ENCODE results near the gene GNAL. TPM values are rescaled to one million over a fixed set of nuclear protein-coding genes. Genes with fewer than 3 reads are reported as not detected.
A peak's percentile ranks its signal among the peaks of the same experiment; 100 is the strongest.

The GNAL gene
- total RNA-seq, 4 donors from 2014 or later = 13.3 to 22.0 (median 19.9) TPM

GRCh38 chr18:11789716-11790510, 100.8 kb downstream of the GNAL start:
- WGBS = 37% methylated on average over 7 of the region's 7 CpGs
- peaks cover 3 to 15% (median 10%) of the 10 kb centered on the region in 4 donors for H3K4me1 ChIP-seq
- H3K27me3 ChIP-seq = no peaks in the 10 kb centered on the region
- no peak for DNase-seq (ENCODE audit: extremely low spot score)
- no peak overlapping the region for H3K4me3 ChIP-seq
- H3K27ac ChIP-seq (replicated peaks in 1 of 4) = peak overlapping the region in 2 of 4 donors; percentile 3 to 11
- H3K9me3 ChIP-seq = no peaks in the 10 kb centered on the region
- no peaks in the 10 kb centered on the region for H3K36me3 ChIP-seq
- no peak for TF ChIP-seq EP300 (IDR thresholded peaks at IDR 0.05)
- no peak for TF ChIP-seq POLR2AphosphoS5 (IDR thresholded peaks at IDR 0.05)
- no peak for TF ChIP-seq CTCF (IDR thresholded peaks at IDR 0.05)
- TF ChIP-seq POLR2A (IDR thresholded peaks at IDR 0.05; ENCODE audit: low read depth) = no peak
- intact Hi-C loops (cut with DNase I) = no loop called here

GRCh38 chr18:11791131-11791530, 102.1 kb downstream of the GNAL start:
- Histone ChIP-seq H3K36me3 (no peaks in the 10 kb centered on the region), H3K9me3 (no peaks in the 10 kb centered on the region), H3K27ac (replicated peaks in 1 of 4) (no peak overlapping the region), H3K4me1 (peaks cover 3 to 12% (median 9%) of the 10 kb centered on the region in 4 donors), H3K27me3 (no peaks in the 10 kb centered on the region), H3K4me3 (no peak overlapping the region)
- intact Hi-C loops (cut with DNase I) = no loop called here
- DNase-seq (ENCODE audit: extremely low spot score) = no peak
- TF ChIP-seq EP300 (IDR thresholded peaks at IDR 0.05) (no peak), POLR2A (IDR thresholded peaks at IDR 0.05; ENCODE audit: low read depth) (no peak), CTCF (IDR thresholded peaks at IDR 0.05) (no peak), POLR2AphosphoS5 (IDR thresholded peaks at IDR 0.05) (no peak)
- WGBS = 79% methylated on average over 3 of the region's 3 CpGs

- H3K4me3 ChIP-seq = no peak overlapping the region
- no peak overlapping the region for H3K27ac ChIP-seq (replicated peaks in 1 of 4)
- TF ChIP-seq CTCF (IDR thresholded peaks at IDR 0.05) = no peak
- no peak for TF ChIP-seq POLR2AphosphoS5 (IDR thresholded peaks at IDR 0.05)
- TF ChIP-seq EP300 (IDR thresholded peaks at IDR 0.05) = no peak
- no peak for TF ChIP-seq POLR2A (IDR thresholded peaks at IDR 0.05; ENCODE audit: low read depth)
- H3K9me3 ChIP-seq = no peaks in the 10 kb centered on the region
- no peak for DNase-seq (ENCODE audit: extremely low spot score)
- intact Hi-C loops (cut with DNase I) = no loop called here
- H3K36me3 ChIP-seq = no peaks in the 10 kb centered on the region
- H3K27me3 ChIP-seq = no peaks in the 10 kb centered on the region
- peaks cover 3 to 12% (median 9%) of the 10 kb centered on the region in 4 donors for H3K4me1 ChIP-seq
Observed at GRCh38 chr18:11792632-11793031, 103.6 kb downstream of the GNAL start.

GRCh38 chr18:11794195-11794594, 105.1 kb downstream of the GNAL start:
- no peak for TF ChIP-seq CTCF (IDR thresholded peaks at IDR 0.05)
- no peak for TF ChIP-seq EP300 (IDR thresholded peaks at IDR 0.05)
- TF ChIP-seq POLR2AphosphoS5 (IDR thresholded peaks at IDR 0.05) = no peak
- no peak for TF ChIP-seq POLR2A (IDR thresholded peaks at IDR 0.05; ENCODE audit: low read depth)
- Histone ChIP-seq H3K36me3 (no peaks in the 10 kb centered on the region), H3K27me3 (no peaks in the 10 kb centered on the region), H3K4me1 (peaks cover 3 to 12% (median 9%) of the 10 kb centered on the region in 4 donors), H3K9me3 (no peaks in the 10 kb centered on the region), H3K4me3 (no peak overlapping the region), H3K27ac (replicated peaks in 1 of 4) (no peak overlapping the region)
- 98% methylated on average over 3 of the region's 3 CpGs for WGBS
- intact Hi-C loops (cut with DNase I) = no loop called here
- DNase-seq (ENCODE audit: extremely low spot score) = no peak
